ENCODE measurements around the gene ADGRL3.
A peak's percentile ranks its signal among the peaks of the same experiment; 100 is the strongest.
"Not testable (repeated sequence)": the region's sequence is repeated elsewhere in the genome, so short reads cannot be mapped to it uniquely, and the experiment has no call there.

Gene ADGRL3

DNA sequence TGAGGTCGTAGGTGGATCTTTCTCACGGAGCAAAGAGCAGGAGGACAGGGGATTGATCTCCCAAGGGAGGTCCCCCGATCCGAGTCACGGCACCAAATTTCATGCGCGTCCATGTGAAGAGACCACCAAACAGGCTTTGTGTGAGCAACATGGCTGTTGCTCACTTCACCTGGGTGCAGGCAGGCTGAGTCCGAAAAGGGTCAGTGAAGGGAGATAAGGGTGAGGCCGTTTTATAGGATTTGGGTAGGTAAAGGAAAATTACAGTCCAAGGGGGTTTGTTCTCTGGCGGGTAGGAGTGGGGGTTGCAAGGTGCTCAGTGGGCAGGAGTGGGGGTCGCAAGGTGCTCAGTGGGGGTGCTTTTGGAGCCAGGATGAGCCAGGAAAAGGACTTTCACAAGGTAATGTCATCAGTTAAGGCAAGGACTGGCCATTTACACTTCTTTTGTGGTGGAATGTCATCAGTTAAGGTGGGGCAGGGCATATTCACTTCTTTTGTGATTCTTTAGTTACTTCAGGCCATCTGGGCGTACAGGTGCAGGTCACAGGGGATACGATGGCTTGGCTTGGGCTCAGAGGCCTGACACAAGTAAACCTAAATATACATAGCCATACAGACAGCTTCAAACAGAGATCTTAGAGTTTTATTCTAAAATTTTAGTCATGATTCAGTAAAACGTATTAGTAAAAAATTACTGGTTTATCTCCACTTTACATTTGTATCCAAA, 569.5 kb downstream of the ADGRL3 start:
- not testable (repeated sequence) for DNase-seq (ENCODE audit: insufficient read length, low spot score); FAIRE-seq

GRCh38 chr4:61770456-61770855, 570.3 kb downstream of the ADGRL3 start:
- FAIRE-seq (no peak), DNase-seq (ENCODE audit: insufficient read length, low spot score) (no peak)

DNA sequence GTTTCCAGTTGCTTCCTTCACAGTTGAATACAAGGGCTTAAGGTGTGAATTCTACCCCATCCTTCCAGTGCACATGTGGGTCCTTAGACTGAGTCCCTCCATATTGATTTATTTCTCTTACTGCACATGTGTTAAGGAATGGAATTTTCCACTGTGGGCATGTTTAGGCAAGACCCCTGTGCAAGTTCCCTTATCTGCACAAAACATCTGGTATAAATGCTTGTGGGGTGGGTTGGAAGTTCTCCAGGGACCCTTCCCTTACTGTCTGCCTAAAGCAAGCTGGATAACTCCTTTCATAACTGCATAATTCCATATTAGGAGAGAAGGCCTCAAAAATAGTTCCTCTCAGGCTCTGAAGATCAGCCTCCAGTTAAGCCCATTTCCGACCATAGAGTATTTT, 570.9 kb downstream of the ADGRL3 start:
- FAIRE-seq = no peak
- no peak for DNase-seq (ENCODE audit: insufficient read length, low spot score)

- FAIRE-seq = no peak
- DNase-seq (ENCODE audit: insufficient read length, low spot score) = peak; percentile 1
Observed at GRCh38 chr4:61772126-61772525, 572.0 kb downstream of the ADGRL3 start.

DNA sequence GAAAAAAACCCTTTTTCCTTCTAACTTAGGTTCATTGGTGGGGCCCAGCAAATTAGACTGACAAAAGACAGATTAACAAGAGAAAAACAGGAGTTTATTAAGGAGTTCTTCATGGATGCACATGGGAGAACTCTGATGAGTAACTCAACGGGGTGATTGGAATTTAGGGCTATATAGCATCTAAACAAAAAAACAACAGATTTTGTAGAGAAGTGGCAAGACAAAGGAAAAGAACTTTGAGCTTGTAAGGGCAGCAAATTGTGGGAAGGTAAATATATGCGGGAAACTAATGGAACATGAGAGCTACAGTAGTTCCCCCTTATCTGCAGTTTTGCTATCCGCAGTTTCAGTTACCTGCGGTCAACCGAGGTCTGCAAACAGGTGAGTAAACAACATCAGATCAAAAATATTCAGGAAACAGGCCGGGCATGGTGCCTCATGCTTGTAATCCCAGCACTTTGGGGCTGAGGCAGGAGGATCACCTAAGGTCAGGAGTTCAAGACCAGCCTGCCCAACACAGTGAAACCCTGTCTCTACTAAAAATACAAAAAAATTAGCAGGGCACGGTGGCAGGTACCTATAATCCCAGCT, 573.6 kb downstream of the ADGRL3 start:
- no peak for FAIRE-seq

DNA sequence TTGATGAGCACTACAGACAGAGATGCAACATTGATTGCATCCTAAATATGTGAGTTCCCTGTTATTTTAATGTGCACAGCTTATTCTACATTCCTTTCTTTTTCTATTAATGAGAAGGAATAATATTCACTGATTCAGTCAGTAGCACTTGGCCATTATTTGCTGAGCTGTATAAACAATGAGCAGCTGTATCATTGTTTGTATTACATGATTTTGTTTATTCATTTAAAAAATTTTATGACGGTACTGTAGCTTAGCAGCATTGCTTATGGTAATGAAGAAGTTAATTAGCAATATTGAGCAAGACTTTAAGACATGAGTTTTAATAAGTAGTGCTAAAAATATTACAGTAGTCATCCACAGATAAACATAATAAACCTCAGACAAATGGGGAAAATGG, 582.0 kb downstream of the ADGRL3 start:
- FAIRE-seq (no peak), DNase-seq (ENCODE audit: insufficient read length, low spot score) (no peak)

More for the DNA sequence above, 573.6 kb downstream of the ADGRL3 start:
- no peak for DNase-seq (ENCODE audit: insufficient read length, low spot score)

- FAIRE-seq = no peak
- no peak for DNase-seq (ENCODE audit: insufficient read length, low spot score)
Observed at GRCh38 chr4:61783050-61783449, 582.9 kb downstream of the ADGRL3 start.

DNA sequence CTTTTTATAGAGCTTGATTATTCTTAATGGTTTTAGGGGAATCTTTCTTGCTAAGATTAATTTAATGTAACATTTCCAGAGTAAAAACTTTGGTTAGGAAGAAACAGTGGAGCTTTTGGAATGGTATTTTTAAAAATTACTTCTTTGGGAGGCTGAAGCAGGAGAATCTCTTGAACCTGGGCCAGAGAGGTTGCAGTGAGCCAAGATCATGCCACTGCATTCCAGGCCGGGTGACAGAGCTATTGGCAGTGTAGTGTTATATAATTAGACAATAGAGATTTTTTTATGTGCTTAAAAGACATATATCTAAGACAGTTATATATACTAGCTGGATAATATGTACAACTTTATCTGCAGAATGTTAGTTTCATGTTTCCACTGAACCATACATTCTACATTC, 585.6 kb downstream of the ADGRL3 start:
- no peak for DNase-seq (ENCODE audit: insufficient read length, low spot score)
- no peak for FAIRE-seq

DNA sequence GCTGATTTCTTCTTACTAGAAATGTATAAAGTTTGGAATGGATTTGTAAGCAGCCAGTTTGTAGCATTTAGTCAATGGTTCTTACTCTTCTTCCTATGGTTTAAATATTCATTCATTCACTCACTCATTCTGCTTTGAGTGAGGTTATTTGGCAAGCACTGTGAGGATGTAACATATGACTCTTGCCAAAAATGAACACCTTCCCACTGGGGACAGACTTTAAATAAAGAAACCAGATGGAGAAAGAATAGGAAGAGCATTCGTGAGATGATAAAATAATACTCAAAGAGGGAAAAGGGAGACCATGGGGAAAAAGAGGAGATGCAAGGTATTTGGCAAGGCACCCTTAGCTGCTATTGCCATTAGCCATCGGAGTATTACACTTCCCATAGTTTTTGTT, 586.1 kb downstream of the ADGRL3 start:
- no peak for FAIRE-seq

DNA sequence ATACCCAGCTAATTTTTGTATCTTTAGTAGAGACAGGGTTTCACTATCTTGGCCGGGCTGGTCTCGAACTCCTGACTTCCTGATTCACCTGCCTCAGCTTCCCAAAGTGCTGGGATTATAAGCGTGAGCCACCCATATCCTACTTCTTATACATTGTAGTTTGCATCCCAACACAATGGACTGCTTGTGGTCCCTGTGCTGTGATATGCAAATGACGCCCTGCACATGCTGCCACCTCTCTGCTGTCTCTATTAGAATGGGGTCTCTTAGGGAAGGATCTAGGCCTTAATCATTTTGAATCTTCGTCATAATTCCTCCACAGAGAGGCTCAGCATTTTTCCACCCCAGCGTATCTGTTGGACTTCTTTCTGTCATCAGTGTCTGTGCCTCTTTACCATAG, 595.9 kb downstream of the ADGRL3 start:
- DNase-seq (ENCODE audit: insufficient read length, low spot score) (no peak), FAIRE-seq (no peak)

More for the DNA sequence above, 586.1 kb downstream of the ADGRL3 start:
- no peak for DNase-seq (ENCODE audit: insufficient read length, low spot score)

DNA sequence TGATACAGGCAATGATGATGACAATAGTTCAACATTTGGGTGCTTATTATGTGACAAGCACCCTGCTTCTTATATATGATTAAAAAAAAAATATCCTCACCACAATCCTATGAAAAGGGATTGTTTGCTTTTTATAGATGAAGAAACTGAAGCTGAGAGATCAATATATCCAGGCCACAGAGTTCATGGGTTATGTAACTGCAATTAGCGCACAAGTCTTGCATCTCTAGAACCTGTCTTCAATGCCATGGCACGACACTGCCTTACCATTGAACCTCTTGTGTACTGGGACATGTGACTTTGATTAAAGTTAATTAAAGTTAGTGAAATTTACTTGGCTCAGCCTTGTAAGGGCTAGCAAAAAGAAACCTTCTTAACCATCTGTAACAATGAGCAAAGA, 599.7 kb downstream of the ADGRL3 start:
- DNase-seq (ENCODE audit: insufficient read length, low spot score) (no peak), FAIRE-seq (no peak)

GRCh38 chr4:61805227-61805626, 605.1 kb downstream of the ADGRL3 start:
- no peak for FAIRE-seq
- no peak for DNase-seq (ENCODE audit: insufficient read length, low spot score)

- FAIRE-seq = no peak
- no peak for DNase-seq (ENCODE audit: insufficient read length, low spot score)
Observed at GRCh38 chr4:61805979-61806378, 605.9 kb downstream of the ADGRL3 start.

DNA sequence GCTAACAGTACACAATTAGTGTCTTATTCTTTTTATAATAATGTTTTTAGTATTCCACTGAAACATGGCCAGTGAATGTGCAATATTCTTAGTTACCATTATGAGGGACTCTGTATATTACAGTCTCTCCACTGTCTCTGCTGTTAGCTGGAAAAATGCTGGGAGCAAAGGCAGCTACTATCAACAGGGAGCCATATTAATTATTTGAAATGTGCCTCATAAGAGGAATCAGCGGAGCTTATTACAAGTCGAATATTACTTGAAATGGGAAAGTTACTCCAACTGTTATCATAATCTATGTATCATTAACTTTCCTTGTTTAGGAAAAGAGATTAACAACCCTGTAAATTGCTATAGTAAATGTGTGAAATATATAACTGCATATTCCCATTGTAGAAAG, 612.0 kb downstream of the ADGRL3 start:
- DNase-seq (ENCODE audit: insufficient read length, low spot score) (no peak), FAIRE-seq (no peak)

DNA sequence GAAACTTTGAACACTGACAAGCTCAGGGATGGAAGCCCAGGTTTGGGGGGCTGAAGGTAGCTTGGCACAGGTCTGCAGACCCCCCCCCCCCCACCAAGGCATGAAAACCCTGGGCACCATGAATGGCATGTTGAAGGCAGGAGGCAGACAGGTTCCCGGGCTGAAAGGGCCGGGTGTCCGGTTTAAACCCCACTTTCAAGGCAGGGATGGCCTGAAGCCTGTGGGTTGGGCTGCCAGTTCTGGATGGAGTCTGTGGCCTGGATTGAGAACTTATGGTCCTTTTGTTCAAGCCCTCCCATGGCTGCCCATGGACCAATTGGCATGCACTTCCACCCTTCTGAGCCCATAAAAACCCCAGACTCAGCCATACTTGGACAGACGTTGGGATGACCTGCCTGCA, 616.9 kb downstream of the ADGRL3 start:
- no peak for DNase-seq (ENCODE audit: insufficient read length, low spot score)
- no peak for FAIRE-seq

- no peak for DNase-seq (ENCODE audit: insufficient read length, low spot score)
- FAIRE-seq = no peak
Observed at GRCh38 chr4:61820136-61820535, 620.0 kb downstream of the ADGRL3 start.

DNA sequence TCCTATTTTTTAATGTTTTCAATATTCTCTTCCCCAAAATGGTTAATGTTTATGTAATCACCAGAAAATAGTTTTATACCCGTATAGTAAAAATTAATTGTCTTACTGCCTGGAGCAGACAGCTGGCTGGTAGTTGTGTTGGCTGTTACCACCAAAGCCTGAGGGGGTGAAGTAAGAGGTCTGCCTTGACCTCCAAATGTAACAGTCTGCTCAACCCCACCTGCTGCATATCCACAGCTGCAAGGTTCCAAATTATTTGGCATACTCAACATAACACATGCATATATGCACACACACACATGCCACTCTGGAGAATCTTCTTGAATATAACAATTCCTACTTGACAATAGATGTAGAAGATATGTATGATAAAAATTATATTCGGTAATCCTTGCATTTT, 624.3 kb downstream of the ADGRL3 start:
- FAIRE-seq (no peak), DNase-seq (ENCODE audit: insufficient read length, low spot score) (no peak)

- FAIRE-seq (no peak), DNase-seq (ENCODE audit: insufficient read length, low spot score) (no peak)
Observed at GRCh38 chr4:61827907-61828391, 627.8 kb downstream of the ADGRL3 start.

DNA sequence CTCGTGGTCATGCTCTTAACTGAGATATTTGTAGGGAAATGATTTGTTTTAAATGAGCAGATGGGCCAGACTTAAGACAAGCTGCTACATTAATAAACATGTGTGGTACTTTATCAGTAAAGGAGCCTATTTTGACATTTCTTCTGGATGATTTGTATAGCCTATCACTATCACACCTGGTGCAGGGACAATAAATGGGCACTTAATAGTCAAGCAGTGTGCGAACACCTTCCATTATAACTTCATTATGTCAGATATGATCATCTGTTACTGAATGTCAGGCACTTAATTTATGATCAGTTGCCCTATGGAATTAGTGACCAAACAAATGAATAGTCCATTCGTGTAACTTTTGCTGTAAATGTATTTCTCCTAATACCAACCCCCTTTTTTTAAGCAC, 628.8 kb downstream of the ADGRL3 start:
- no peak for FAIRE-seq

GRCh38 chr4:61831987-61832386, 631.9 kb downstream of the ADGRL3 start:
- no peak for FAIRE-seq
- no peak for DNase-seq (ENCODE audit: insufficient read length, low spot score)

More for the DNA sequence above, 628.8 kb downstream of the ADGRL3 start:
- no peak for DNase-seq (ENCODE audit: insufficient read length, low spot score)

DNA sequence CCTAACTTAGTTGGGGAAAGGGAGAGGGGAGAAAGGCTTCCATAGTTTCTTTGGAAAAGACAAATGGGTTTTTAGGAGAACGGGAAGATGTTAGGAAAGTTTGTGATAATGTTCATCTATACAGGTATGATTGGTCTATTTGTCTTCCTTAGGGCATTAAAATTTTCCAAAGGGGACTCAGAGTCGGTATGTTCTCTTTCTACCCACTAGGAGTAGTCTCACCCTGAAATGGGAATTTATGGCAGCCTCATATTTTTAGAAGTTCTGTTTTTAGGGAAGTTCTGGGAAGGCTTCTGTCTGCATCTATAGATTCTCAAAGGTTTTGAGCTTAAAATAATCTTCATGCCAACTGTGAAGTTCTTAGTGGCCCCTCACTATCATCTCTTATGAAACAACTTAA, 637.3 kb downstream of the ADGRL3 start:
- FAIRE-seq (no peak), DNase-seq (ENCODE audit: insufficient read length, low spot score) (no peak)

DNA sequence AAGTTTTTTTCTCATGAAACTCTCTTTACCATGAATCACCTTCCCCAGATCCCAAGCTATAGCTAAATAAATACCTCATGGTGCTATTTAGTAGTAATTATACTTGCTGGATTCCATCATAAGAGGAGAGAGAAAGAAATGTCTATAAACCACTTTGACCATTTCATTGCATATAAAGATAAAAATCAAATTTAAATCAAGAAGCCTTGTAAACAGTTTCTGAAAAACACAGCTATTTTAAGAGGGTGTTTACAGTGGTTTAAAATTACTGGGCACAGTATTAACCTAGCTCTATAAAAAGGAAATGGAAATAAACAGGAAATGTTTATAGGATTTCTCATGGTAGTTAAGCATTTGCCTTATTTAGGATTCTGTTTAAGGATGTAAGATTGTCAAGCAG, 637.9 kb downstream of the ADGRL3 start:
- no peak for DNase-seq (ENCODE audit: insufficient read length, low spot score)
- FAIRE-seq = no peak

Data from HTR-8/SVneo (cell line).